Measurements from ENCODE around the gene PDE4D. TPM values are rescaled to one million over a fixed set of nuclear protein-coding genes. Genes with fewer than 3 reads are reported as not detected.

PDE4D gene
- total RNA-seq, 2 experiments from 2014 or later = 0.50 to 0.51 TPM

DNA sequence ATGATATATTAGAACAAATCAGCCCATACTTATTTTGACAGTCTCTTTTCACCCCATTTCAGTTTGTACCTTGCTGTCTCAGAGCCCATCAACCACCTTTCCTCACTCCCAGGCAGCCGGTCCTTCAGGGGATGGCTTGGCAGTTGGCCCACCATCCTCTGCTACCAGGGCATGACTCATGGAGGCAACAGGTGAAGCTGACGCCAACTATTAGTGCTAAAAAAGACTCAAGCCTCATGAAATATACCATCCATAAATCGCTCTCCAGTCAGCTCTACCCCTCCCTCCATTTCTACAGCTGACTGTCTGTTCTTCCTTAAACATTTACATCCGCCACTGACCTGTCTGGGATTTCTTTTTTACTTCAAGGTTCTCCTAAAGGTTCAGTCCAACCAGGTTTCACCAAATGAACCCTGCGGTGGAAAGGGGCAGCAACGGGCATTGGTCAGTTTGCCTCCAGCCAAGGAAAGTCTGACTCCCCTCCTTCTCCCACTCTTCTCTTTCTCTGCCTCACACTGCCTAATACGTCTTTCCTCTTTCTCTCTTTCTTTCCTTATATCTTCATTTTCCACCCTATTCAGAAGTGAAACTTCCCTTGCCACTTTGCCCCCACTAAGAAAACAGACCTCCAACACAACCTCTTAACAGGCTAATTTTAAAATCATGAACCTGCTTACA is 871.5 kb downstream of the PDE4D start:
- Histone ChIP-seq H3K4me3 (ENCODE audit: low read depth, low read length, poor library complexity, severe bottlenecking) (no peak overlapping the region), H3K36me3 (ENCODE audit: insufficient read depth, low read length) (no peaks in the 10 kb centered on the region), H3K79me2 (ENCODE audit: insufficient read depth, low read depth, low read length) (no peaks in the 10 kb centered on the region), H3K9me3 (ENCODE audit: low read length) (no peaks in the 10 kb centered on the region), H4K20me1 (ENCODE audit: insufficient read depth, low read length) (no peaks in the 10 kb centered on the region), H3K27ac (ENCODE audit: low read depth, low read length, poor library complexity, severe bottlenecking) (no peak overlapping the region), H2AFZ (ENCODE audit: low read length) (no peak overlapping the region), H3K4me1 (ENCODE audit: insufficient read depth, low read length, poor library complexity, severe bottlenecking) (no peaks in the 10 kb centered on the region), H3K4me2 (ENCODE audit: low read length) (no peak overlapping the region), H3K9me2 (ENCODE audit: insufficient read depth, low read length) (no peaks in the 10 kb centered on the region)
- intact Hi-C loops (cut with micrococcal nuclease; ENCODE audit: unreplicated experiment) = no loop called here
- CTCF ChIA-PET (ENCODE audit: unreplicated experiment) = no interaction called here
- DNase-seq (ENCODE audit: low spot score) = no peak
- POLR2A ChIA-PET = interaction anchor here (0.9 kb wide), 1 partner anchor 100 kb away, joined by 3 read pairs; no protein-coding TSS in a partner anchor
- TF ChIP-seq, protein P1, sequence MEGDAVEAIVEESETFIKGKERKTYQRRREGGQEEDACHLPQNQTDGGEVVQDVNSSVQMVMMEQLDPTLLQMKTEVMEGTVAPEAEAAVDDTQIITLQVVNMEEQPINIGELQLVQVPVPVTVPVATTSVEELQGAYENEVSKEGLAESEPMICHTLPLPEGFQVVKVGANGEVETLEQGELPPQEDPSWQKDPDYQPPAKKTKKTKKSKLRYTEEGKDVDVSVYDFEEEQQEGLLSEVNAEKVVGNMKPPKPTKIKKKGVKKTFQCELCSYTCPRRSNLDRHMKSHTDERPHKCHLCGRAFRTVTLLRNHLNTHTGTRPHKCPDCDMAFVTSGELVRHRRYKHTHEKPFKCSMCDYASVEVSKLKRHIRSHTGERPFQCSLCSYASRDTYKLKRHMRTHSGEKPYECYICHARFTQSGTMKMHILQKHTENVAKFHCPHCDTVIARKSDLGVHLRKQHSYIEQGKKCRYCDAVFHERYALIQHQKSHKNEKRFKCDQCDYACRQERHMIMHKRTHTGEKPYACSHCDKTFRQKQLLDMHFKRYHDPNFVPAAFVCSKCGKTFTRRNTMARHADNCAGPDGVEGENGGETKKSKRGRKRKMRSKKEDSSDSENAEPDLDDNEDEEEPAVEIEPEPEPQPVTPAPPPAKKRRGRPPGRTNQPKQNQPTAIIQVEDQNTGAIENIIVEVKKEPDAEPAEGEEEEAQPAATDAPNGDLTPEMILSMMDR (conservative IDR thresholded peaks at IDR 0.05; ENCODE audit: low read length) = no peak
- BruUV-seq (replicated peaks) = no TSS peak

DNA sequence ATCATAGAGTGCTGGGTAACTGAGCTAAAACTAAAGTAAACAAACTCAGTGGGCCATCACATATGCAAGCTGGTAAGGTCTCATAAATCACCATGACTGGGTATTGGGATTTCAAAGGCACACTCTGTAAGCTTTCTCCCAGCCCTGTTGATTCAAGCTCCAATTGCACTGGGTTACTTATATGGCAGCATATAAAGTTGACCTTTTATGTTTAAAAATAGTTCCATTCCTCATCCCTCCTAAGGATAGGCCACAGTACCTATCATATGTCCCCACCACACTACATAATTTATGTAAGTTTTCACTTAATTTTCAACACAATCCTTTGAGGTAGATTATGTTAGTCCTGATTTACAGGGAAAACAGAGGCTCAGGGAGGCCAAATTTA is 872.2 kb downstream of the PDE4D start:
- no peaks in the 10 kb centered on the region for H3K9me2 ChIP-seq (ENCODE audit: insufficient read depth, low read length)
- no TSS peak for BruUV-seq (replicated peaks)
- no peaks in the 10 kb centered on the region for H3K4me1 ChIP-seq (ENCODE audit: insufficient read depth, low read length, poor library complexity, severe bottlenecking)
- H3K79me2 ChIP-seq (ENCODE audit: insufficient read depth, low read depth, low read length) = no peaks in the 10 kb centered on the region
- H3K4me3 ChIP-seq (ENCODE audit: low read depth, low read length, poor library complexity, severe bottlenecking) = no peak overlapping the region
- TF ChIP-seq, protein P1 (conservative IDR thresholded peaks at IDR 0.05; ENCODE audit: low read length) = no peak
- no peak for TF ChIP-seq EZH2phosphoT487 (IDR thresholded peaks at IDR 0.05; ENCODE audit: borderline replicate concordance, low read depth, low read length)
- no peaks in the 10 kb centered on the region for H3K9me3 ChIP-seq (ENCODE audit: low read length)
- intact Hi-C loops (cut with micrococcal nuclease; ENCODE audit: unreplicated experiment) = no loop called here
- no peaks in the 10 kb centered on the region for H3K36me3 ChIP-seq (ENCODE audit: insufficient read depth, low read length)
- ChIA-PET CTCF (ENCODE audit: unreplicated experiment) (no interaction called here), POLR2A (interaction anchor here (0.9 kb wide), 1 partner anchor 101 kb away, joined by 3 read pairs; no protein-coding TSS in a partner anchor)
- DNase-seq (ENCODE audit: low spot score) = no peak
- H3K4me2 ChIP-seq (ENCODE audit: low read length) = no peak overlapping the region
- no peak overlapping the region for H3K27ac ChIP-seq (ENCODE audit: low read depth, low read length, poor library complexity, severe bottlenecking)
- no peaks in the 10 kb centered on the region for H4K20me1 ChIP-seq (ENCODE audit: insufficient read depth, low read length)
- H2AFZ ChIP-seq (ENCODE audit: low read length) = no peak overlapping the region

DNA sequence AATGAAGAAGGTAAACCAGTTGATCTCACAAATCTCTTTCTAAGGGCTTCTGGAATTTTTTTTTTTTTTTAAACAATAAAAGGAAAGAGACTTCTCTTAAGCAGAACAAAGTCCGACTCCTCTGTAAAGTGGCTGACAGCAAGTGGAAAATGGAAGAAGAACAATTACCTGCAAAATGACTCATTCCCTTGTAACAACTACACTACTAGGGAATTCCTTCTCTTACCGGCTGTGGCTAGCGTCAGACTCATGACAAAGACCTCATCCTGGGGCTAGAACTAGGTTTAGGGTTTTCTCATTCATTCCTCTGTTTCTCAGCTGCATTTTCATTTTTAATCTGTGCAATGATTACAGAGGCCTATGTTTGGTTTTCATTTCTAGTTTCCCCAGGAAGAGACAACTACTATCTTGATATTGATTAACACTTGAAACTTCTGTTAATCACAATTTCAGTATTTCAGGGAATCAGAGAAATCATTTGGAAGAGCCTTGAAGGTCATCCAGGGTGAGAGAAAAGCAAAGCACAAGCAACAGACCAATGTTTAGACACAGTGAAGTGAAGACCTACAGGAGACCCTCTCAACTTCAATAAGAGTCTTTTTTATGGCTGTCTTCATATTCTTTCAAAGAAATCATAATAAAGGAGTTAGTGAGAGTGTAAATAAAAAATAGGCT is 872.8 kb downstream of the PDE4D start:
- Histone ChIP-seq H3K4me1 (ENCODE audit: insufficient read depth, low read length, poor library complexity, severe bottlenecking) (no peaks in the 10 kb centered on the region), H4K20me1 (ENCODE audit: insufficient read depth, low read length) (no peaks in the 10 kb centered on the region), H3K27ac (ENCODE audit: low read depth, low read length, poor library complexity, severe bottlenecking) (no peak overlapping the region), H3K4me2 (ENCODE audit: low read length) (no peak overlapping the region), H3K79me2 (ENCODE audit: insufficient read depth, low read depth, low read length) (no peaks in the 10 kb centered on the region), H2AFZ (ENCODE audit: low read length) (no peak overlapping the region), H3K9me3 (ENCODE audit: low read length) (no peaks in the 10 kb centered on the region), H3K9me2 (ENCODE audit: insufficient read depth, low read length) (no peaks in the 10 kb centered on the region), H3K4me3 (ENCODE audit: low read depth, low read length, poor library complexity, severe bottlenecking) (no peak overlapping the region), H3K36me3 (ENCODE audit: insufficient read depth, low read length) (no peaks in the 10 kb centered on the region)
- CTCF ChIA-PET (ENCODE audit: unreplicated experiment) = no interaction called here
- intact Hi-C loops (cut with micrococcal nuclease; ENCODE audit: unreplicated experiment) = no loop called here
- TF ChIP-seq, protein P1 (conservative IDR thresholded peaks at IDR 0.05; ENCODE audit: low read length) = no peak
- TF ChIP-seq EZH2phosphoT487 (IDR thresholded peaks at IDR 0.05; ENCODE audit: borderline replicate concordance, low read depth, low read length) = no peak
- no TSS peak for BruUV-seq (replicated peaks)
- POLR2A ChIA-PET = no interaction called here
- DNase-seq (ENCODE audit: low spot score) = no peak
